Activated naive CD4-positive, alpha-beta T cell treated with anti-CD3 and anti-CD28 coated beads, Interleukin-2, amount 50 U/mL, for 72 hours (primary cell): ENCODE data around the gene MORN1. TPM values are rescaled to one million over a fixed set of nuclear protein-coding genes. Genes with fewer than 3 reads are reported as not detected.
A peak's percentile ranks its signal among the peaks of the same experiment; 100 is the strongest.

Experiments
- ATAC-seq, 2 donors: fragments of 150-1000 bp; cut with Tn5 transposase; 2 replicates each; pipeline ENCODE4 v1.10.0; 2021; ENCODE audit warnings: mild to moderate bottlenecking in 2 of 2, moderate library complexity in 2 of 2
- DNase-seq, 2 donors: peaks; one replicate each; pipeline ENCODE4 v3.0.0; 2021 to 2022; ENCODE audit warnings: low spot score in 2 of 2
- H3K27ac Mint-ChIP-seq, 2 donors: one replicate each; pipeline ENCODE4 v1.8.0; 2022; ENCODE audit warnings: mild to moderate bottlenecking in 2 of 2, mixed read lengths in 2 of 2
- H3K36me3 Mint-ChIP-seq, 2 donors: one replicate each; pipeline ENCODE4 v1.8.0; 2022; ENCODE audit warnings: mixed read lengths in 2 of 2
- H3K9me3 Mint-ChIP-seq, 2 donors: one replicate each; pipeline ENCODE4 v1.8.0; 2022; ENCODE audit warnings: mixed read lengths in 2 of 2
- total RNA-seq, 2 donors: library from RNA; stranded (reverse); gene quantifications; one replicate each; pipeline ENCODE4 v1.2.3, GENCODE V29; 2022

The MORN1 gene
- total RNA-seq, 2 donors from 2014 or later: 2.0 to 5.7 TPM

DNA sequence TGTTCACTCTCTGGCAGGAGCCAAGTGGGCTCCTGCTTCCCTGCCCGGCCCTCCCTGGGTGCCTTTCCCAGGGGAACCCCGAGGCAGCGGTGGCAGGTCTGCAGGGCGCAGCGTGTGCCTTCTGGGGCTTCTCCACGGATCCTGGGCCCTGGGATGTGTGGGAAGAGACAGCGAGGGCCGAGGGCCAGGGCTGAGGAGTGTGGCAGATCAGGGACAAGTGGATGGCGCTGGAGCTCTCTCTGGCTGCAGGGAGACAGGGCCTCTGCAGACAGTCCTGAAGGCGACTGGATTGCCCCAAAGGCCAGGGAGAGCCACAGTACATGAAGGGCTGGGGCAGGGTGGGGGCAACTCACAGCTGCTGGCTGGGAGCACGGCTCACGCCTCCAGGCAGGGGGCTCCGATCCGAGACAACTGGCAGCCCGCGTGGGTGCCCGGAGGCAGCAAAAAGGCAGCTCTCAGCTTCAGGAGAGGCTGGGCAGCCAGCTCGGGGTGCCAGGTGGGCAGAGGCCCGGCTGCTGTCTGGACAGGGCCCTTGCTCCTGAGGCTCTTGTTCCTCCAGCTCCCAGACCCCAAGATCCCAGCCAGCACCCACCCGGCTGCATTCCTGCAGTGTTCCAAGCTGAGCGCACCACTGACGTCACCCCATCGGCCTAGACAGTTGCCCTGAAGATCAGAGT, 16.0 kb downstream of the MORN1 start:
- H3K36me3 Mint-ChIP-seq: no peaks in the 10 kb centered on the region
- ATAC-seq (no peak), DNase-seq (peak in 1 of 2 donors; percentile 37)
- H3K9me3 Mint-ChIP-seq: no peaks in the 10 kb centered on the region
- H3K27ac Mint-ChIP-seq: no peak overlapping the region

DNA sequence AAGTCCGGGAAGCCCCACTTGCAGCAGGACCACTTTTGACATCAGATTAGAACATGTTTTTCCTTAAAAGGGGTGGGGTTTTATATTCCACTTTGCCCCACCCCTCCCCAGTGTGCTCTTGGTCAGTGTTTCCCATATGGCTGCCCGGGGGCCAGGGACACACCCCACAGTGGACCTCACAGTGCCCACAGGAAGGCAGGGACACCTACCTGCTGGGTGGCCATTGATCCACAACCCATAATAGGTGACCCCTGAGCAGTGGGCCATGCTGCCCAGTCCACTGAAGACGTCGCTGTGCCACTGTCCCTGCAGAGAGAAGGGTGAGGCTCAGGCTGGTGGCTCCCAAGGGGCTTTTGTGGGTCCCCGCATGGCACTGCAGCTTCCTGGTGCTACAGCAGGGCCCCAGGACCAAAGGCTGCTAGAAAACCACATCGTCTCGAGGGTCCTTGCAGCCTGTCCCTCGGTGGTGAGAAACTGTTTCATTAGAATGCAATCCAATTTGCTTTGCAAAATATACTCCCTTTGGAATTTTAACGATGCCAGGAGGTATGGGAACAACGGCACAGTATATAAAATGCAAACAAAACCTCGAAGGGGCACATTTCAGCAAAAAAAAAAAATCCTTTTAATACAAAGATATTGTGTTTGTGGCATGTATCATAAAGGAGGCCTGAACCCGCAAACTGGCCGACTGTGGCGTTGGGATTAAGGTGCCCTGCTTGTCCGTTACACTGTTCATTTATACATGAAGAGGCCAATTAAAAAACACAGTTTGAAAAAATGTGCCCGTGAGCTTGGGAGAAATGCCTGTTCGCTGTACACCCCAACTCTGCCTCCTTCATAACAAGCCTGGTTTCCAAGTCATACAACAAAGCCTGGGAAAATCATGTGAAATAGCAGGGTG, 16.9 kb downstream of the MORN1 start:
- Mint-ChIP-seq H3K36me3 (no peaks in the 10 kb centered on the region), H3K9me3 (no peaks in the 10 kb centered on the region), H3K27ac (no peak overlapping the region)
- peak in 1 of 2 donors; percentile 31 for DNase-seq
- ATAC-seq: no peak

DNA sequence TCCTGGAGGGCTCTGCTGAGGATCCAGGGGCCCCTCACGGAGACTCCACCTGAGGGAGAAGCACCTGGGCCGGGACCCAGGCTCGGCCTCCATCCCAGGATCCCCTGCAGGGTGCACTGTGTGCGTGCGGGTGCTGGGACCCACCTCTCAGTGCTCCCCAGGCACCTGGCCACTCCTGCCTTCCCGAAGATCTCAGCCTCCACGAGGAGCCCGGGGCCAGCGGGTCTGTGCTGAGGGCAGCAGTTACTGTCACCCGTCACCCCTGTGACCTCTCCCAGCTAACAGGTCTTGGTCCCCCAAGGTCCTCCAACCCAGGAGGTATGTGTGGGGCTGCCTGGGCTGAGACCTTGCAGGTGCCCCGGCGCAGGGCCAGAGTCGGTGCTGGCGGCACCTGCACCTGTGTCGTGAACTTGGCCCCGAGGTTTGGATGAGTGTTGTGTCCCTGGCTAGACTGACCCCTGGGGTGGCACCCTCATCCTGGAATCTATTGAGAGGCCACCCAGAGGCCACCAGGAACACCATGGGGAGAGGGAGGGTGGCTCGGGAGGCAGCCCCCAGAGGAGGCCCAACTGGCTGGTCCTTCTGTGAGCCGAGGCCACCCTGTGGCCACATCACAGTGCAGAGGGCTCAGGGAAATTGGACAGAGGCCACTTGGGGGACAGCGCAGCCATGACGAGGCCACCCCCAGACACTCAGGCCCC, 17.7 kb downstream of the MORN1 start:
- no peaks in the 10 kb centered on the region for H3K36me3 Mint-ChIP-seq
- no peak overlapping the region for H3K27ac Mint-ChIP-seq
- H3K9me3 Mint-ChIP-seq: no peaks in the 10 kb centered on the region
- no peak for ATAC-seq
- peak in 1 of 2 donors; percentile 43 for DNase-seq

GRCh38 chr1:2372551-2373490, 18.5 kb downstream of the MORN1 start:
- no peaks in the 10 kb centered on the region for H3K9me3 Mint-ChIP-seq
- H3K36me3 Mint-ChIP-seq: no peaks in the 10 kb centered on the region
- H3K27ac Mint-ChIP-seq: no peak overlapping the region
- peak in 1 of 2 donors; percentile 41 for DNase-seq
- ATAC-seq: no peak

- DNase-seq: peak in 1 of 2 donors; percentile 44
These were observed 23.2 kb downstream of the MORN1 start for GRCh38 chr1:2368053-2368744.

DNA sequence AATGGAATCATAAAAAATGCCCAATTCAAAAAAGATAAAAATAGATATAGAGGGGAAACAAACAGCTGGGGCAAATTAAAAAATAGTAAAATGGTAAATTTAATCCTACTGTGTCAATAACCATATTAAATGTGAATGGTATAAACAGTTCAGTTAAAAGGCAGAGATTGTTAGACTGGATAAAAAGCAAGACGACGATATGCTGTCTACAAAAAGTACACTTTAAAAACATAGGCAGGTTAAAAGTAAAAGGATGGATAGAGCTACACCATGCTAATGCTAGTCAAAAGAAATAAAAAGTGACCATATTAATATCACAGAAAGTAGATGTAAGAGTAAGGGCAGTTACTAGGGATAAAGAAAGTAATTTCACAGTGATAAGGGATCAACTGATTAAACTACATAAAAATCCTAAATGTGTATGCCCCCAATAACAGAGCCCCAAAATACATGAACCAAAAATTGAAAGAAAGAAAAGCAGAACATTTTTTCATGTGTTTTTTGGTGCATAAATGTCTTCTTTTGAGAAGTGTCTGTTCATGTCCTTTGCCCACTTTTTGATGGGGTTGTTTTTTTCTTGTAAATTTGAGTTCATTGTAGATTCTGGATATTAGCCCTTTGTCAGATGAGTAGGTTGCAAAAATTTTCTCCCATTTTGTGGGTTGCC, 27.4 kb downstream of the MORN1 start:
- Mint-ChIP-seq H3K36me3 (no peaks in the 10 kb centered on the region), H3K9me3 (peaks cover 6 to 10% of the 10 kb centered on the region in 2 donors), H3K27ac (no peak overlapping the region)
- DNase-seq (no peak), ATAC-seq (no peak)

More at GRCh38 chr1:2368053-2368744, 23.2 kb downstream of the MORN1 start:
- peaks cover 0 to 4% of the 10 kb centered on the region in 2 donors for H3K9me3 Mint-ChIP-seq
- no peak overlapping the region for H3K27ac Mint-ChIP-seq
- no peak for ATAC-seq
- H3K36me3 Mint-ChIP-seq: no peaks in the 10 kb centered on the region

DNA sequence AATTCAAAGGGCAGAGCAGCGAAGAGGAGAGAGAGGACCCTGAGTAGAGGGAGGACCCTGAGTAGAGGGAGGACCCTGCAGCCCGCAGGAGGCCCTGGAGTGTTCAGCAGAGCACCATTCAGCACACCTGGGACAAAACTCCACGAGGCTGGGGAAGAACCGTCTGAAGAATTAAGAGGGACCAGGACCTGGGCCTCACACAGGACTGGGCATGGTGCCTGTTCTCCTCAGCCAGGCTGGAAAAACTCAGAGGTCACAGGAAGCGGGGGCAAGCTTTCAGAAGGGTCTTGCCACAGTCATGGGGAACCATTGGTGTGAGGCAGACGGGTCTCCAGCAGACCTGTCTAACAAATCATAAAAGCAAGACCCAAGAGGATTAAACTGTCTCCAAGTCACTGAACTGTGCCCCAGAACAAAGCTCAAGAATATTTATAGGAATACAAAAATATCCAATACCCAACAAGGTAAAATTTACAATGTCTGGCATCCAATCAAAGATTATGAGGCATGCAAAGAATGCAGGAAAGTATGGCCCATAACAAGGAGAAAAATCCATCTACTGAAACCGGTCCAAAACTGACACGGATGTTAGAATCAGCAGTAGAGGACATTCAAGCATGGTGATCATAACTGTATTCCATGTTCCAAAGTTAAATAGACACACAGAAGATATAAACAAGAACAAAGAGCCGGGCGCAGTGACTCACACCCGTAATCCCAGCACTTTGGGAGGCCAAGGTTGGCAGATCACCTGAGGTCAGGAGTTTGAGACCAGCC, 30.6 kb downstream of the MORN1 start:
- DNase-seq (no peak), ATAC-seq (no peak)
- H3K27ac Mint-ChIP-seq: no peak overlapping the region
- no peaks in the 10 kb centered on the region for H3K36me3 Mint-ChIP-seq
- peaks cover 6 to 10% of the 10 kb centered on the region in 2 donors for H3K9me3 Mint-ChIP-seq

DNA sequence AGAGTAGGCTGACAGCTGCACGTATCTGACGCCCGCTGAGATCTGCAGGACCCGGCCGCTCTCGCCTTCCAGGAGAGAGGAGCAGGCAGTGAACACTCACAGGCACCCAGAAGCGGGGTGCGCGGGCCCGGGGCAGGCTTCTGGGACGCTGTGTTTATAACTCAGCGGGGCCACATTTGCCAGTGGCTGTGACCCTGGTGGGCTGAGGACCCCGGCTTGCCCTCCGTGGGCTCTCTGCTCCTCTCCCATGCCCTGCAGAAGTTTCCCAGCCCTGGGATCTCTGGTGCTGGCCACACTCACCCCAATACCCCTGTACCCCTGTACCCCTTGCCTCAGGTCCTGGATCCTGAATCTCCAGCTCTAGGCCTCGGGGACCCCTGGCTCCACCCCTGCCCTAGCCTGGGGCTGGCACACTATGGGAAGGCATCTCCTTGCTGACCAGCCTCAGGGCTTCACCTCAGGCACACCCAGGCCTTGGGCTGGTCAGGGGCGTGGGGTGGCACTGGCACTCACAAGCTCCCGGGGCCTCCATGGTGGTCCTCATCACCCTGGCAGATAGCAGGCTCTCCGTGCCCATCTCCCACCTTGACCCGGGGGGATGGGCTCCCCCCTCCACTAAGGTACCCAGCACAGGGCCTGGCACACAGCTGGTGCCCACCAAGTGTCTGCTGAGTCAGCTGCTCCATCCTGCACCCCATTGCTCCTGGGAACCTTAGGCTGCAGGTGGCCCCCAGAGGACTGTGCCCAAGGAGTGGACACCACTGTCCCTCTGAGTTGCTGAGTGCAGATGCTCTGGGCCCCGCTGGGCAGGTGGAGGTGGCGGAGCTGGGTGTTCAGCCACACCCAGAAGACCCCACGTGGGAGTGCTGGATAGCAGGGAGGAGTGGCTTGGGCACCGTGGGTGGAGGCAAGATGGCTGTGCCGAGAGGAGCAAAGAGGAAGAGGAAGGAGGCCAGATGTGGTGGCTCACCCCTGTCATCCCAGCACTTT, 32.4 kb downstream of the MORN1 start:
- Mint-ChIP-seq H3K27ac (no peak overlapping the region), H3K9me3 (peaks cover 5 to 10% of the 10 kb centered on the region in 2 donors), H3K36me3 (no peaks in the 10 kb centered on the region)
- ATAC-seq (no peak), DNase-seq (no peak)

DNA sequence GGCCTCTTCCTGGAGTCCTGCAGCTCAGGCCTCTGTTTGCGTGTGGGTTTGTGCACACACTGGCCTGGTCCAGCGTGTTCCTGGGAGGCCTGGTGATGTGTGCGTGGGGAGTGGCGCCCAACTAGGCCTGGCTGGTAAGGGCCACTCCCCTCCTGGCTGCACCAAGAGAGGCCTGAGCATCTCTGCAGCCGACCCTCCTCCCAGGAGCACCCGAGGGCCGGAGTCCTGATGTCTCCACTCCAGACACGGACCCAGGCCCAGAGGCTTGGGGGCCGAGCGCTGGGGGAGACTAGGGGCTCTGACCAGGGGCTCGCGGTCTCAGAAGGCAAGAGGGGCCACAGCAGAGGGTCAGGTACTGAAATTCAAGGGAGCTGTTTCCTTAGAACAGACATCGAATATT, 33.3 kb downstream of the MORN1 start:
- DNase-seq: no peak
- Mint-ChIP-seq H3K27ac (no peak overlapping the region), H3K36me3 (no peaks in the 10 kb centered on the region), H3K9me3 (peaks cover 3 to 10% of the 10 kb centered on the region in 2 donors)
- ATAC-seq: no peak

DNA sequence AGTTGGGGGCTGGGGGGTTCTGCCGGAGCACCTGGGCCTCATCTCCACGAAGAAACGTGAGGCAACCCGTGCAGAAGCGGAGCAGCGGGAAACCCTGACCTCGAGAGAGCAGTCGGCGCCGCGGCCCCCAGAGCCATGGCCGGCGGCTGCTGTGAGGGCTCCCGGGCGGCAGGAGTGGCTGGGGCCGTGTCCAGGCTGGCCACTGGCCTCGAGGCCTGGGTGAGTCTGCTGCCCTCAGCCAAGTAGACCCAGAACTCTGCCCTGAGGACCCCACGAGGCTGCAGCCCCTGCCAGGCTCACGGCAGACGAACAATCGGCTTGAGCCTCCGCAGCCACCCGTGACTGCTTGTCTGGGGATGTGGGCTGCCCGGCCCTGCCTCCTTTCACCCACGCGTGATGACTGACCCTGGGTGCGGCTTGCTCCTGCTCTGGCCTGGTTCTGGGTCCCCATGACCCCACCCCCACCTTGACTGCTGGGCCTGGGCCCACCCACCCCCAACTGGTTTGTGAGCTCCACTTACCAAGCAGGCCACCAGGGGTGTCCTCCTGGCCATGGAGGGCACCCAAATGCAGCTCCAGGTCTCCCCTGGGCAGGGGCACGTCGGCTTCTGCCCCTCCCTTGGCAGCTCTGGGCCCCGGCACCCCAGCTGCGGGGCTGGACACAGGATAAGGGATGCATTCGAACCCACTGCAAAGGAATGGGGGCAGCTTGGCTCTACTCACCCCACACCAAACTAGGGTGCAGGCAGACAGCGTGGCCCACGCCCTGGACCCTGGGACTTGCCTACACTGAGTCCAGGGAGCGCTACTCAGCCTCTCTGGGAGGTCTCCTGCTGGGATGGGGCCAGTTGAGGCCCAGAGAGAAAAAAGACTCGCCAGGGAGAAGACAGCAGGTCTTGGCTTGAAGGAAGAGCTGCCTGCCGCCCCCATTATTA, 34.2 kb downstream of the MORN1 start:
- H3K36me3 Mint-ChIP-seq: no peaks in the 10 kb centered on the region
- no peak overlapping the region for H3K27ac Mint-ChIP-seq
- no peak for ATAC-seq
- peaks cover 1 to 2% of the 10 kb centered on the region in 2 donors for H3K9me3 Mint-ChIP-seq
- no peak for DNase-seq

DNA sequence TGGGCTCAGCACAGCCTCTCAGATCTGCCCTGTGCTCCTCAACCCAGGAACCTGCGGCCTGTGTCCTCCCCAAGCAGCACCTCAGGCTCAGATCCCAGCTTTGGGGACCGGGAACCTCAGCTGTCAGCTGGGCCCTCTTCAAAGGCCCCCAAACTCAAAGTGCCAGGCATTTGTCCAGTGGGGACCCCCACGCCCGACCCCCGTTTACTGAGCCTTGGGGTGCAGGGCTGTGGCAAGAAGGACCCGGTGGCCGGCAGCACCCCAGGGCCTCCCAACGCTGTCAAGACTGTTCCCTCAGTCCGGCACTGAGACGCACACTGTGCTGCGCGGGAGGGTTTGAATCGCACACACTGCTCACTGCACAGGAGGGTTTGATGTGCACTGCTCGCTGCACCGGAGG, 35.0 kb downstream of the MORN1 start:
- no peaks in the 10 kb centered on the region for H3K36me3 Mint-ChIP-seq

DNA sequence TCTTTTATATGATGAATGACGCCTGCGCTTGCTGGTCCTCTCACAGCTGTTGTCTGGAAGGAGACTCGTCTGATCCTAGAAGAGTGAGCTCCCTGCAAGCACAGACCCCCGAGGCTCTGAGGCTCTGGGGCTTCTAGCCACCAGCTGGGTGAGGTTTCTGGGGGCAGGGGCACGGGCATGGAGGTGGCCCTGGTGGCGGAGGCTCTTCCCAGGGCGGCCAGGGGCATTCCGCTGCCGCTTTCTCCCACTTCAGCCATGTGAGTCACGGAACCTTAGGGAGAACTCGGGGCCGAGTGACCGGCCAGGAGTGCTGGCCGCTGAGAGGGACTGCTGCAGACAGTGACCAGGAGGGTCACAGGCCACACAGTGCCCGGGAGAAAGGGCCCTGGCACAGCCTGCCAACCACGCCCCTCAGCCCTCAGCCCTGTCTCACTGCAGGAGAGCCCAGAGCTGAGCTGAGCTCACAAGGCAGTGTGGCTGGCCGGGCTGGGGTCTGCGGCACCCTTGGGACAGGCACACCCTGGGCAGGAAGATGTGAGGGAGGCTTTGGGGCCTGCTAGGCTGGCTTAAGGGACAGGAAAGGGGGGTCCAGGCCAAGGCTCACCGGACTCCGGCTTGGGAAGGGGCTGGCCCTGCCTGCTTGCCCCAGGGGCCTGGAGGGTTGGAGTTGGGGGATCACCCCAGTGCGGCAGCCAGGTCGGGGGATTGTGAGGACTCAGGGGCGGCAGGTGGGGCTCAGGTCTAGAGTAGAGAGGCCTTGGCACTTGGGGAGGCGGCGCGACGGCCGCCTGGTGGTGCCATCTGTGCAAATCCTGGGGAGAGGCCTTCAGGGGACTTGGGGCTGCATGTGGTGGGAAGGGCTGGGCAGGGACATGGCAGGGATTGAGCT, 35.7 kb downstream of the MORN1 start:
- H3K9me3 Mint-ChIP-seq: no peaks in the 10 kb centered on the region
- no peak for ATAC-seq

More for the DNA sequence above, 35.0 kb downstream of the MORN1 start:
- Mint-ChIP-seq H3K9me3 (no peaks in the 10 kb centered on the region), H3K27ac (no peak overlapping the region)
- ATAC-seq (no peak), DNase-seq (no peak)

More for the DNA sequence above, 35.7 kb downstream of the MORN1 start:
- DNase-seq: no peak
- H3K36me3 Mint-ChIP-seq: no peaks in the 10 kb centered on the region
- H3K27ac Mint-ChIP-seq: no peak overlapping the region
